Measurements from ENCODE around the gene MBOAT7.

GRCh38 chr19:54128796-54129616 is 60.4 kb downstream of the MBOAT7 start:
- no peak for TF ChIP-seq CTCF (IDR thresholded peaks at IDR 0.05)
- TF ChIP-seq POLR2A (IDR thresholded peaks at IDR 0.05) = no peak

All from body of pancreas (tissue), 4 donors.